GM19395 (cell line): ENCODE results near the gene ZNF407.

Experiments used
- ATAC-seq: cut with Tn5 transposase; IDR thresholded peaks from one replicate; pipeline ENCODE4 v1.9.1; 2021; ENCODE audit warnings: mild to moderate bottlenecking, moderate library complexity; ENCODE audit not compliant: unreplicated experiment

Gene ZNF407

GRCh38 chr18:74579496-74580065, 18.1 kb upstream of the ZNF407 start:
- no peak for ATAC-seq

GRCh38 chr18:74582642-74583041, 15.0 kb upstream of the ZNF407 start:
- no peak for ATAC-seq

- no peak for ATAC-seq
Observed at GRCh38 chr18:74587441-74587840, 10.2 kb upstream of the ZNF407 start.

- no peak for ATAC-seq
Observed at GRCh38 chr18:74589021-74589420, 8.6 kb upstream of the ZNF407 start.

GRCh38 chr18:74589811-74590210, 7.9 kb upstream of the ZNF407 start:
- ATAC-seq = no peak

- ATAC-seq = no peak
Observed at GRCh38 chr18:74590671-74591070, 7.0 kb upstream of the ZNF407 start.

- ATAC-seq = no peak
Observed at GRCh38 chr18:74595431-74595830, 2.2 kb upstream of the ZNF407 start.

GRCh38 chr18:74597034-74597661, 522 bp upstream of the ZNF407 start:
- ATAC-seq = peak; percentile 44

- peak; percentile 59 for ATAC-seq
Observed at GRCh38 chr18:74598350-74599001, 806 bp downstream of the ZNF407 start.

- ATAC-seq = no peak
Observed at GRCh38 chr18:74604361-74604760, 6.7 kb downstream of the ZNF407 start.

- ATAC-seq = no peak
Observed at GRCh38 chr18:74604774-74605173, 7.1 kb downstream of the ZNF407 start.

GRCh38 chr18:74608681-74609080, 11.0 kb downstream of the ZNF407 start:
- ATAC-seq = no peak

- ATAC-seq = no peak
Observed at GRCh38 chr18:74609535-74609934, 11.9 kb downstream of the ZNF407 start.

- ATAC-seq = no peak
Observed at GRCh38 chr18:74610051-74610615, 12.5 kb downstream of the ZNF407 start.

GRCh38 chr18:74610860-74611259, 13.2 kb downstream of the ZNF407 start:
- no peak for ATAC-seq

- no peak for ATAC-seq
Observed at GRCh38 chr18:74611765-74612164, 14.1 kb downstream of the ZNF407 start.

GRCh38 chr18:74613381-74613780, 15.7 kb downstream of the ZNF407 start:
- ATAC-seq = no peak

GRCh38 chr18:74616494-74616893, 18.8 kb downstream of the ZNF407 start:
- no peak for ATAC-seq

GRCh38 chr18:74617486-74617885, 19.8 kb downstream of the ZNF407 start:
- ATAC-seq = no peak

- no peak for ATAC-seq
Observed at GRCh38 chr18:74622072-74622471, 24.4 kb downstream of the ZNF407 start.

- no peak for ATAC-seq
Observed at GRCh38 chr18:74623047-74623816, 25.6 kb downstream of the ZNF407 start.
